ENCODE measurements around the gene STK39.

STK39 gene

GRCh38 chr2:168039881-168040280 is 207.5 kb downstream of the STK39 start:
- H3K27ac ChIP-seq, result no peak overlapping the region
- no peaks in the 10 kb centered on the region for H3K9me3 ChIP-seq (ENCODE audit: severe bottlenecking)
- TF ChIP-seq CTCF (IDR thresholded peaks at IDR 0.05; ENCODE audit: low read depth, low read length), result no peak
- H3K27me3 ChIP-seq (ENCODE audit: insufficient read depth, low read depth, severe bottlenecking), result no peaks in the 10 kb centered on the region
- DNase-seq, result no peak
- no peak overlapping the region for H3K4me3 ChIP-seq (ENCODE audit: low read depth, low read length)
- peaks cover 3% of the 10 kb centered on the region; the same call in 1 of the 2 replicates for H3K36me3 ChIP-seq

GRCh38 chr2:168037778-168038177 is 209.6 kb downstream of the STK39 start:
- Histone ChIP-seq H3K27me3 (ENCODE audit: insufficient read depth, low read depth, severe bottlenecking) (no peaks in the 10 kb centered on the region), H3K27ac (no peak overlapping the region), H3K4me3 (ENCODE audit: low read depth, low read length) (no peak overlapping the region), H3K36me3 (peaks cover 3% of the 10 kb centered on the region; the same call in 1 of the 2 replicates), H3K9me3 (ENCODE audit: severe bottlenecking) (no peaks in the 10 kb centered on the region)
- no peak for TF ChIP-seq CTCF (IDR thresholded peaks at IDR 0.05; ENCODE audit: low read depth, low read length)
- DNase-seq, result no peak

GRCh38 chr2:168035458-168035857 is 211.9 kb downstream of the STK39 start:
- Histone ChIP-seq H3K36me3 (peaks cover 3% of the 10 kb centered on the region; the same call in 1 of the 2 replicates), H3K9me3 (ENCODE audit: severe bottlenecking) (no peaks in the 10 kb centered on the region), H3K4me3 (ENCODE audit: low read depth, low read length) (no peak overlapping the region), H3K27ac (no peak overlapping the region), H3K27me3 (ENCODE audit: insufficient read depth, low read depth, severe bottlenecking) (no peaks in the 10 kb centered on the region)
- no peak for DNase-seq
- TF ChIP-seq CTCF (IDR thresholded peaks at IDR 0.05; ENCODE audit: low read depth, low read length), result no peak

- no peak for TF ChIP-seq CTCF (IDR thresholded peaks at IDR 0.05; ENCODE audit: low read depth, low read length)
- Histone ChIP-seq H3K27ac (peak overlapping the region; percentile 72), H3K27me3 (ENCODE audit: insufficient read depth, low read depth, severe bottlenecking) (no peaks in the 10 kb centered on the region), H3K9me3 (ENCODE audit: severe bottlenecking) (no peaks in the 10 kb centered on the region), H3K4me3 (ENCODE audit: low read depth, low read length) (no peak overlapping the region), H3K36me3 (no peaks in the 10 kb centered on the region; the same call in 1 of the 2 replicates)
- no peak for DNase-seq
Measured at GRCh38 chr2:168034616-168035015, 212.8 kb downstream of the STK39 start.

- no peaks in the 10 kb centered on the region for H3K9me3 ChIP-seq (ENCODE audit: severe bottlenecking)
- peak overlapping the region; percentile 72 for H3K27ac ChIP-seq
- H3K36me3 ChIP-seq, result no peaks in the 10 kb centered on the region; the same call in 1 of the 2 replicates
- peak; percentile 80 for DNase-seq
- H3K27me3 ChIP-seq (ENCODE audit: insufficient read depth, low read depth, severe bottlenecking), result no peaks in the 10 kb centered on the region
- no peak overlapping the region for H3K4me3 ChIP-seq (ENCODE audit: low read depth, low read length)
- TF ChIP-seq CTCF (IDR thresholded peaks at IDR 0.05; ENCODE audit: low read depth, low read length), result no peak
Measured at GRCh38 chr2:168033966-168034365, 213.4 kb downstream of the STK39 start.

- Histone ChIP-seq H3K27ac (peak overlapping the region; percentile 72), H3K36me3 (no peaks in the 10 kb centered on the region)
- no peak for TF ChIP-seq CTCF (IDR thresholded peaks at IDR 0.05; ENCODE audit: low read depth, low read length)
Measured at GRCh38 chr2:168032091-168032490, 215.3 kb downstream of the STK39 start.

More at GRCh38 chr2:168032091-168032490, 215.3 kb downstream of the STK39 start:
- no peak for DNase-seq
- Histone ChIP-seq H3K9me3 (ENCODE audit: severe bottlenecking) (no peaks in the 10 kb centered on the region), H3K4me3 (ENCODE audit: low read depth, low read length) (no peak overlapping the region), H3K27me3 (ENCODE audit: insufficient read depth, low read depth, severe bottlenecking) (no peaks in the 10 kb centered on the region)

Data from WERI-Rb-1 (cell line).